Endothelial cell of umbilical vein (primary cell): ENCODE data around the gene GUCY1B1. TPM values are rescaled to one million over a fixed set of nuclear protein-coding genes. Genes with fewer than 3 reads are reported as not detected.

Source experiments
- BruUV-seq: library from RNA; stranded (reverse); fragments of 400-500 nt; replicated peaks from 2 replicates; lab custom pipeline; 2021; lab: Mats Ljungman, UMichigan
- CTCF ChIA-PET: fragments of 300-600, 350-600 bp; sonication (Branson Sonifier 250); formaldehyde crosslinking; loops from one replicate; lab custom pipeline; 2021; ENCODE audit warnings: antibody characterized with exemption, inconsistent platforms; lab: Charles Lee
- POLR2A ChIA-PET: fragments of 300-600, 350-600 bp; sonication (Branson Sonifier 250); formaldehyde crosslinking; loops from one replicate; lab custom pipeline; 2021; ENCODE audit warnings: antibody characterized with exemption, inconsistent platforms; lab: Charles Lee
- DNase-seq: peaks from one replicate; pipeline ENCODE4 v3.0.0-alpha.2; 2011; ENCODE audit warnings: low read depth, low spot score
- FAIRE-seq: peaks from 2 replicates; lab custom pipeline; 2011; peaks lifted over from hg19 to GRCh38; lab: Jason Lieb, UNC
- H2AFZ ChIP-seq: 2 replicates; pipeline ENCODE4 v1.6.0; 2012; ENCODE audit warnings: low read depth, low read length, control low read depth, inconsistent platforms
- H3K27ac ChIP-seq: 2 replicates; pipeline ENCODE4 v1.5.1; 2011; ENCODE audit warnings: low read depth, mild to moderate bottlenecking, control low read depth, low read length, moderate library complexity; ENCODE audit not compliant: insufficient read depth
- H3K27me3 ChIP-seq, 2 experiments: 2 replicates each; pipeline versions ENCODE4 v1.6.0 to v1.6.1; 2011; ENCODE audit warnings: low read length in 2 of 2, mixed read lengths in 1 of 2; ENCODE audit not compliant: control insufficient read depth in 2 of 2, insufficient read depth in 2 of 2
- H3K36me3 ChIP-seq, 2 experiments: 2 replicates in 1 of 2; 3 replicates in 1 of 2; pipeline ENCODE4 v1.5.1; 2011; ENCODE audit warnings: low read length in 2 of 2, mild to moderate bottlenecking in 1 of 2, moderate library complexity in 1 of 2; ENCODE audit not compliant: control insufficient read depth in 2 of 2, insufficient read depth in 2 of 2; ENCODE audit errors: extremely low read depth in 1 of 2
- H3K4me1 ChIP-seq: 3 replicates; pipeline ENCODE4 v1.5.1; 2011; ENCODE audit warnings: mild to moderate bottlenecking, low read length; ENCODE audit not compliant: control insufficient read depth, insufficient read depth; ENCODE audit errors: extremely low read depth
- H3K4me2 ChIP-seq: 2 replicates; pipeline ENCODE4 v1.6.1; 2011; ENCODE audit warnings: low read length, control low read depth, mixed read lengths; ENCODE audit not compliant: insufficient read depth
- H3K4me3 ChIP-seq, 3 experiments: fragments of 200-600 bp in 1 of 3; sonication (generic), shearing (Covaris generic) in 1 of 3; replicated peaks in 1 of 3; 2 replicates each; pipeline ENCODE4 v1.5.1; 2011 to 2016; ENCODE audit warnings: control low read depth in 3 of 3, low read length in 3 of 3, mild to moderate bottlenecking in 2 of 3, inconsistent platforms in 1 of 3, low read depth in 1 of 3, moderate library complexity in 1 of 3; ENCODE audit not compliant: insufficient read depth in 1 of 3
- H3K79me2 ChIP-seq: 2 replicates; pipeline ENCODE4 v1.6.0; 2012; ENCODE audit warnings: low read length, inconsistent platforms; ENCODE audit not compliant: control insufficient read depth, insufficient read depth
- H3K9ac ChIP-seq: replicated peaks from 2 replicates; pipeline ENCODE3; 2011; ENCODE audit warnings: low read length, control low read depth; ENCODE audit not compliant: insufficient read depth; ENCODE audit errors: extremely low read depth
- H3K9me1 ChIP-seq: replicated peaks from 3 replicates; pipeline ENCODE4 v1.6.0; 2011; ENCODE audit warnings: mild to moderate bottlenecking, low read length; ENCODE audit not compliant: control insufficient read depth, insufficient read depth; ENCODE audit errors: extremely low read depth
- H3K9me3 ChIP-seq: replicated peaks from 2 replicates; pipeline ENCODE4 v1.5.1; 2012; ENCODE audit warnings: low read length, inconsistent platforms; ENCODE audit not compliant: control insufficient read depth, insufficient read depth
- H4K20me1 ChIP-seq: replicated peaks from 2 replicates; pipeline ENCODE3; 2011; ENCODE audit warnings: mild to moderate bottlenecking, low read length; ENCODE audit not compliant: control insufficient read depth, insufficient read depth; ENCODE audit errors: extremely low read depth
- CTCF ChIP-seq, 2 donors: IDR thresholded peaks; 1 replicate in 1 of 2; 2 replicates in 1 of 2; pipeline ENCODE4 v1.5.1; 2011; ENCODE audit warnings: low read length in 2 of 2, mild to moderate bottlenecking in 2 of 2, moderate library complexity in 2 of 2, control low read depth in 1 of 2, inconsistent platforms in 1 of 2, low read depth in 1 of 2; ENCODE audit not compliant: insufficient read depth in 1 of 2; ENCODE audit errors: extremely low read depth in 1 of 2
- EZH2 ChIP-seq: IDR thresholded peaks from 2 replicates; pipeline ENCODE4 v1.6.1; 2012; ENCODE audit warnings: borderline replicate concordance, low read depth, mild to moderate bottlenecking, moderate library complexity, low read length, inconsistent platforms; ENCODE audit not compliant: severe bottlenecking
- FOS ChIP-seq: IDR thresholded peaks from 2 replicates; pipeline ENCODE4 v1.6.1; 2011; ENCODE audit warnings: mild to moderate bottlenecking, low read length, moderate library complexity, borderline replicate concordance; ENCODE audit not compliant: insufficient read depth
- GATA2 ChIP-seq: IDR thresholded peaks from 2 replicates; pipeline ENCODE4 v1.7.0; 2011; ENCODE audit warnings: low read depth, mild to moderate bottlenecking, moderate library complexity, mixed read lengths, low read length; ENCODE audit not compliant: insufficient read length, insufficient read depth
- JUN ChIP-seq: IDR thresholded peaks from 2 replicates; pipeline ENCODE4 v1.6.1; 2011; ENCODE audit warnings: borderline replicate concordance, low read depth; ENCODE audit not compliant: insufficient read length, insufficient read depth
- MYC ChIP-seq: IDR thresholded peaks from one replicate; pipeline ENCODE4 v1.6.1; 2011; ENCODE audit warnings: mild to moderate bottlenecking, low read depth, low read length
- POLR2A ChIP-seq: IDR thresholded peaks from 2 replicates; pipeline ENCODE4 v1.6.1; 2012; ENCODE audit warnings: low read depth, mild to moderate bottlenecking, control low read depth, low read length
- POLR2AphosphoS5 ChIP-seq: IDR thresholded peaks from 2 replicates; pipeline ENCODE4 v1.6.1; 2012; ENCODE audit warnings: low read depth, mild to moderate bottlenecking, control low read depth, low read length, moderate library complexity; ENCODE audit not compliant: insufficient read depth
- dilution Hi-C: fragments of 300-500 bp; cut with MboI; formaldehyde crosslinking; loops from one replicate; pipeline ENCODE4 v1.15.0; 2019; ENCODE audit warnings: low sequenced_read_pairs; ENCODE audit not compliant: extremely low pct_ligation_motif_present
- intact Hi-C: fragments of 100-400 bp; cut with micrococcal nuclease; formaldehyde crosslinking; loops from one replicate; pipeline ENCODE4 v1.10.0; 2022
- polyA plus RNA-seq, 4 experiments: library from polyadenylated mRNA; depleted of rRNA in 3 of 4; stranded (reverse) in 3 of 4; unstranded in 1 of 4; fragments of >200 nt; gene quantifications; 2 replicates each; pipeline versions ENCODE4 v1.2.1 to v1.2.3, GENCODE V29; 2011 to 2012; ENCODE audit warnings: missing spikeins in 1 of 4
- total RNA-seq: library from RNA; stranded (reverse); gene quantifications from 2 replicates; pipeline ENCODE4 v1.2.3, GENCODE V29; 2021
- TF ChIP-seq, protein P1 (sequence below): IDR thresholded peaks from 2 replicates; pipeline ENCODE4 v1.6.1; 2011; ENCODE audit not compliant: insufficient read depth, insufficient read length

Gene GUCY1B1
- total and polyA plus RNA-seq, 2 donors (not counting 3 experiments of a cell fraction or from before 2014, with no cell fraction given), result 1.9 to 4.7 TPM

GRCh38 chr4:155837203-155837796 lies 78.5 kb downstream of the GUCY1B1 start:
- H3K4me3 ChIP-seq, result no peak overlapping the region
- H2AFZ ChIP-seq, result no peak overlapping the region
- dilution Hi-C loops (no loop called here), intact Hi-C loops (no loop called here)
- no peaks in the 10 kb centered on the region for H4K20me1 ChIP-seq
- H3K27me3 ChIP-seq, result no peaks in the 10 kb centered on the region
- no peak overlapping the region for H3K4me2 ChIP-seq
- ChIA-PET CTCF (no interaction called here), POLR2A (no interaction called here)
- DNase-seq (no peak), FAIRE-seq (no peak)
- no peak overlapping the region for H3K27ac ChIP-seq
- no peaks in the 10 kb centered on the region for H3K79me2 ChIP-seq
- BruUV-seq, result no TSS peak
- no peak overlapping the region for H3K9ac ChIP-seq
- H3K9me1 ChIP-seq, result no peaks in the 10 kb centered on the region
- no peaks in the 10 kb centered on the region for H3K9me3 ChIP-seq
- TF ChIP-seq, protein P1, sequence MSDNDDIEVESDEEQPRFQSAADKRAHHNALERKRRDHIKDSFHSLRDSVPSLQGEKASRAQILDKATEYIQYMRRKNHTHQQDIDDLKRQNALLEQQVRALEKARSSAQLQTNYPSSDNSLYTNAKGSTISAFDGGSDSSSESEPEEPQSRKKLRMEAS, result no peak
- TF ChIP-seq GATA2 (no peak), JUN (no peak), EZH2 (no peak), POLR2AphosphoS5 (no peak), MYC (no peak), POLR2A (no peak), FOS (no peak), CTCF (IDR thresholded peaks at IDR 0.05; ENCODE audit: extremely low read depth in 1 of 2, insufficient read depth in 1 of 2, low read depth in 1 of 2, low read length in 2 of 2) (no peak)
- H3K36me3 ChIP-seq, result no peaks in the 10 kb centered on the region
- no peaks in the 10 kb centered on the region for H3K4me1 ChIP-seq
